DMS 273 treated with DMSO at 0.1 percent for 48 hours (cell line): Measurements from ENCODE around the gene PMS2.
A peak's percentile ranks its signal among the peaks of the same experiment; 100 is the strongest.
"Not testable (repeated sequence)": the region's sequence is repeated elsewhere in the genome, so short reads cannot be mapped to it uniquely, and the experiment has no call there.

ENCODE experiments used
- DNase-seq: peaks from one replicate; lab custom pipeline; 2025; lab: John Stamatoyannopoulos, UW

Gene PMS2

GRCh38 chr7:6008668-6009611 lies at the start of gene PMS2, which contains the start of gene AIMP2:
Gene PMS2 (minus strand): TSS chr7:6009049. CDS start chr7:6009019, 30 bp downstream.
Gene AIMP2 (plus strand): TSS chr7:6009272. CDS start chr7:6009364, 92 bp downstream.
- peak; percentile 99 for DNase-seq

- no peak for DNase-seq
Observed at GRCh38 chr7:6057316-6058129, 48.7 kb upstream of the PMS2 start.

- DNase-seq, result no peak
Observed at GRCh38 chr7:6056616-6057015, 47.8 kb upstream of the PMS2 start.

- DNase-seq, result not testable (repeated sequence)
Observed at GRCh38 chr7:6051185-6051584, 42.3 kb upstream of the PMS2 start.

- DNase-seq, result no peak
Observed at GRCh38 chr7:6049780-6050179, 40.9 kb upstream of the PMS2 start.

- no peak for DNase-seq
Observed at GRCh38 chr7:6035686-6036085, 26.8 kb upstream of the PMS2 start.

GRCh38 chr7:6035165-6035564 lies 26.3 kb upstream of the PMS2 start:
- DNase-seq, result no peak

GRCh38 chr7:6032641-6033040 lies 23.8 kb upstream of the PMS2 start:
- no peak for DNase-seq

- DNase-seq, result no peak
Observed at GRCh38 chr7:6032167-6032566, 23.3 kb upstream of the PMS2 start.

- no peak for DNase-seq
Observed at GRCh38 chr7:6031567-6031966, 22.7 kb upstream of the PMS2 start.

GRCh38 chr7:6030988-6031387 lies 22.1 kb upstream of the PMS2 start, which contains the start of gene ANKRD61:
Gene ANKRD61 (plus strand): TSS chr7:6031376. CDS start chr7:6031376, 0 bp downstream.
- no peak for DNase-seq

GRCh38 chr7:6028563-6028962 lies 19.7 kb upstream of the PMS2 start:
- no peak for DNase-seq

GRCh38 chr7:6027806-6028365 lies 19.0 kb upstream of the PMS2 start:
- no peak for DNase-seq

GRCh38 chr7:6026820-6027311 lies 18.0 kb upstream of the PMS2 start:
- DNase-seq, result no peak

- peak; percentile 80 for DNase-seq
Observed at GRCh38 chr7:6026011-6026819, 17.4 kb upstream of the PMS2 start.

GRCh38 chr7:6023974-6024435 lies 15.2 kb upstream of the PMS2 start:
- DNase-seq, result no peak

- no peak for DNase-seq
Observed at GRCh38 chr7:6022707-6023106, 13.9 kb upstream of the PMS2 start.

- DNase-seq, result no peak
Observed at GRCh38 chr7:6020371-6021286, 11.8 kb upstream of the PMS2 start.

GRCh38 chr7:6016653-6016966 lies 7.8 kb upstream of the PMS2 start:
- no peak for DNase-seq
